ENCODE measurements around the gene TMED5.
"Not testable (repeated sequence)": the region's sequence is repeated elsewhere in the genome, so short reads cannot be mapped to it uniquely, and the experiment has no call there.

The TMED5 gene

GRCh38 chr1:93221913-93222312, 41.7 kb upstream of the TMED5 start:
- TF ChIP-seq ZNF398 (tag by site-specific recombination; IDR thresholded peaks at IDR 0.05) (no peak), ZIC2 (tag by site-specific recombination; IDR thresholded peaks at IDR 0.05) (no peak), PRDM6 (tag by site-specific recombination; IDR thresholded peaks at IDR 0.05) (peak; percentile 66), ZBTB17 (tag by site-specific recombination; IDR thresholded peaks at IDR 0.05) (peak; percentile 60), TRIM28 (IDR thresholded peaks at IDR 0.05; ENCODE audit: borderline replicate concordance, low read length) (0 out of 2 replicates have a peak, but pooled peaks have one; percentile 42), WT1 (tag by site-specific recombination; IDR thresholded peaks at IDR 0.05) (0 out of 2 replicates have a peak, but pooled peaks have one; percentile 16), OSR2 (tag by site-specific recombination; IDR thresholded peaks at IDR 0.05) (peak; percentile 62), ZNF366 (tag by site-specific recombination; conservative IDR thresholded peaks at IDR 0.05) (peak; percentile 80), ZNF362 (tag by site-specific recombination; IDR thresholded peaks at IDR 0.05) (peak; percentile 90), ZFHX2 (tag by site-specific recombination; conservative IDR thresholded peaks at IDR 0.05) (0 out of 2 replicates have a peak, but pooled peaks have one; percentile 10), ZNF175 (tag by site-specific recombination; IDR thresholded peaks at IDR 0.05) (no peak), KLF17 (tag by site-specific recombination; IDR thresholded peaks at IDR 0.05) (no peak), ZNF394 (tag by site-specific recombination; IDR thresholded peaks at IDR 0.05; ENCODE audit: borderline replicate concordance) (peak; percentile 36; the same call in 1 of the 2 replicates), PRDM1 (tag by site-specific recombination; IDR thresholded peaks at IDR 0.05) (0 out of 2 replicates have a peak, but pooled peaks have one; percentile 9), ZNF335 (tag by site-specific recombination; conservative IDR thresholded peaks at IDR 0.05) (no peak)
- Histone ChIP-seq H3K9me3 (ENCODE audit: control insufficient read depth, insufficient read depth, low read depth, low read length) (no peaks in the 10 kb centered on the region), H3K27ac (ENCODE audit: extremely low read depth, low read depth, low read length) (no peak overlapping the region), H3K4me3 (ENCODE audit: low read depth, low read length) (no peak overlapping the region), H3K4me1 (ENCODE audit: control insufficient read depth, insufficient read depth, low read length) (no peaks in the 10 kb centered on the region), H3K36me3 (ENCODE audit: control insufficient read depth in 2 of 2, insufficient read depth in 1 of 2, low read length in 2 of 2) (peaks cover 43 to 71% of the 10 kb centered on the region in 2 experiments)
- POLR2A ChIA-PET, result interaction anchor here (0.5 kb wide), 1 partner anchor 142 kb away, joined by 3 read pairs; no protein-coding TSS in a partner anchor
- CTCF ChIA-PET, result interaction anchor here (0.7 kb wide), 1 partner anchor 203 kb away, joined by 3 read pairs; no protein-coding TSS in a partner anchor

- CTCF ChIA-PET; H3K4me3 ChIP-seq (ENCODE audit: low read depth, low read length); H3K9me3 ChIP-seq (ENCODE audit: control insufficient read depth, insufficient read depth, low read depth, low read length); H3K27ac ChIP-seq (ENCODE audit: extremely low read depth, low read depth, low read length); H3K4me1 ChIP-seq (ENCODE audit: control insufficient read depth, insufficient read depth, low read length); POLR2A ChIA-PET: not testable (repeated sequence)
- H3K36me3 ChIP-seq (ENCODE audit: control insufficient read depth in 2 of 2, insufficient read depth in 1 of 2, low read length in 2 of 2), result peaks cover 38 to 66% of the 10 kb centered on the region in 2 experiments
- TF ChIP-seq ZNF146 (tag by site-specific recombination; IDR thresholded peaks at IDR 0.05) (peak; percentile 97), ZNF280D (tag by site-specific recombination; IDR thresholded peaks at IDR 0.05) (0 out of 2 replicates have a peak, but pooled peaks have one; percentile 27)
These were observed 40.5 kb upstream of the TMED5 start for GRCh38 chr1:93220716-93221115.
